GM19025 (cell line): ENCODE measurements around the gene PFN1.
"Not testable (repeated sequence)": the region's sequence is repeated elsewhere in the genome, so short reads cannot be mapped to it uniquely, and the experiment has no call there.

Experiments
- ATAC-seq: cut with Tn5 transposase; IDR thresholded peaks from one replicate; pipeline ENCODE4 v1.9.1; 2021; ENCODE audit warnings: mild to moderate bottlenecking, low read depth, moderate library complexity; ENCODE audit not compliant: unreplicated experiment

Gene PFN1

GRCh38 chr17:4931963-4932362 lies 16.4 kb downstream of the PFN1 start, which contains the start of gene GP1BA:
Gene GP1BA (plus strand): TSS chr17:4932277. CDS start chr17:4932605, 328 bp downstream.
- ATAC-seq: no peak

- ATAC-seq: no peak
These were observed 19.4 kb downstream of the PFN1 start for GRCh38 chr17:4928881-4929280.

- not testable (repeated sequence) for ATAC-seq
These were observed 21.6 kb downstream of the PFN1 start for GRCh38 chr17:4926577-4927335.

- no peak for ATAC-seq
These were observed 27.0 kb downstream of the PFN1 start for GRCh38 chr17:4921320-4921719.

GRCh38 chr17:4920351-4921048 lies 27.8 kb downstream of the PFN1 start:
- ATAC-seq: no peak

GRCh38 chr17:4919511-4920047 lies 28.8 kb downstream of the PFN1 start:
- no peak for ATAC-seq

- not testable (repeated sequence) for ATAC-seq
These were observed 33.8 kb downstream of the PFN1 start for GRCh38 chr17:4914551-4914950.

GRCh38 chr17:4913994-4914393 lies 34.3 kb downstream of the PFN1 start:
- ATAC-seq: no peak

GRCh38 chr17:4908711-4909496 lies 39.4 kb downstream of the PFN1 start:
- ATAC-seq: no peak

- no peak for ATAC-seq
These were observed 40.0 kb downstream of the PFN1 start for GRCh38 chr17:4908301-4908700.

GRCh38 chr17:4906642-4907041 lies 41.7 kb downstream of the PFN1 start:
- not testable (repeated sequence) for ATAC-seq

- ATAC-seq: no peak
These were observed 45.1 kb downstream of the PFN1 start, which contains the start of gene CHRNE for GRCh38 chr17:4903051-4903818. Gene CHRNE (minus strand): TSS chr17:4903098. CDS start chr17:4903063, 35 bp downstream.

GRCh38 chr17:4902540-4902939 lies 45.8 kb downstream of the PFN1 start:
- no peak for ATAC-seq

- no peak for ATAC-seq
These were observed 46.5 kb downstream of the PFN1 start for GRCh38 chr17:4901648-4902344.

- ATAC-seq: no peak
These were observed 47.2 kb downstream of the PFN1 start for GRCh38 chr17:4901108-4901647.

- ATAC-seq: no peak
These were observed 47.9 kb downstream of the PFN1 start for GRCh38 chr17:4900231-4901107.

- peak; percentile 59 for ATAC-seq
These were observed 48.7 kb downstream of the PFN1 start, which contains the start of gene C17orf107 for GRCh38 chr17:4899341-4900230. Gene C17orf107 (plus strand): TSS chr17:4899536. CDS start chr17:4899763, 227 bp downstream.
